Islet precursor cell (in vitro differentiated cells): Measurements from ENCODE around the gene NFYB.
"Not testable (repeated sequence)": the region's sequence is repeated elsewhere in the genome, so short reads cannot be mapped to it uniquely, and the experiment has no call there.

Experiments used
- DNase-seq: peaks from one replicate; pipeline ENCODE4 v3.0.0-alpha.2; 2018

The NFYB gene

DNA sequence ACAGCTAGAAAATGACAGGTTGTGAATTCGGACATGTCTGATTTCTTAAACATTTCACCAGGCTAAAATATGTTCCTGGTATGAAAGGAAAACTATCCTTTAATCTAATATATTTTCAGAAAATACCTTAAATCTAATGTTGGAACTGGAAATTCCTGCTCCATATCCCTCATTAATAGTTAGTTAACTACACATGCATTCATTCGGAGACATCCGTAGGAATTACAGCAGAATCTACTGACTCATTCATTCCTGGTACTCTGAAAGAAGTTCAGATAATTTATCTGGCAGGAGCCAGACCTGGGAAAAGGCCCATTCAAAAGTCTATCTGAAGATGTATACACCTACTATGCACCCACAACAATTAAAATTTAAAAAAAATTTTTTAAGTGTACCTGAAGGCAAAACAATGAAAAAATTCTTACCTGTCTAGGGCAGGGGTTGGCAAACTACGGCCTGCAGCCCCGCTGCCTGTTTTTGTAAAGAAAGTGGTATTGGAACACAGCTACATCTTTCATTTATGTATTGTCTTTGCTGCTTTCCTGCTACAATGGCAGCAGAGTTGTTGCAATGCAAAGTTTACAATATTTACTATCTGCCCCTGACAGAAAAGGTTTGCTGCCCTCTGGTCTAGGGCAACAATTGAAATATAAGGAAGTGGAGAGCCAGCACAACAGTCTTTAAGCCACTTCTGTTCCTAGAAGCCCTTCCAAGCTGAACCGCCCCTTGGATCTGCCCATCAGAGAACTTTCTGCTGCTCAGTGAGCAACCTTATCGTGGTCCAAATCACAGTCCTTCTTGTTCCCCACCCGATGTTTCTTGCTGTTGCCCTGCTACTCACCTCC is 17.9 kb upstream of the NFYB start:
- DNase-seq: no peak

- no peak for DNase-seq
Observed at GRCh38 chr12:104154806-104155205, 16.8 kb upstream of the NFYB start.

DNA sequence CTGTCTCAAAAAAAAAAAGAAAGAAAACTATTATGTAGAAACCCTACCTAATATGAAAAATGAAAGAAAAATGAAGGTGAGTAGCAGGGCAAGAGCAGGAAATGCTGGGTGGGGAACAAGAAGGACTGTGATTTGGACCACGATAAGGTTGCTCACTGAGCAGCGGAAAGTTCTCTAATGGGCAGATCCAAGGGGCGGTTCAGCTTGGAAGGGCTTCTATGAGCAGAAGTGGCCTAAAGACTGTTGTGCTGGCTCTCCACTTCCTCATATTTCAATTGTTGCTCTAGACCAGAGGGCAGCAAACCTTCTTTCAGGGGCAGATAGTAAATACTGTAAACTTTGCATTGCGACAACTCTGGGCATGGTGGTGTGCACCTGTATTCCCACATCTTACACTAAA is 16.3 kb upstream of the NFYB start:
- no peak for DNase-seq

DNA sequence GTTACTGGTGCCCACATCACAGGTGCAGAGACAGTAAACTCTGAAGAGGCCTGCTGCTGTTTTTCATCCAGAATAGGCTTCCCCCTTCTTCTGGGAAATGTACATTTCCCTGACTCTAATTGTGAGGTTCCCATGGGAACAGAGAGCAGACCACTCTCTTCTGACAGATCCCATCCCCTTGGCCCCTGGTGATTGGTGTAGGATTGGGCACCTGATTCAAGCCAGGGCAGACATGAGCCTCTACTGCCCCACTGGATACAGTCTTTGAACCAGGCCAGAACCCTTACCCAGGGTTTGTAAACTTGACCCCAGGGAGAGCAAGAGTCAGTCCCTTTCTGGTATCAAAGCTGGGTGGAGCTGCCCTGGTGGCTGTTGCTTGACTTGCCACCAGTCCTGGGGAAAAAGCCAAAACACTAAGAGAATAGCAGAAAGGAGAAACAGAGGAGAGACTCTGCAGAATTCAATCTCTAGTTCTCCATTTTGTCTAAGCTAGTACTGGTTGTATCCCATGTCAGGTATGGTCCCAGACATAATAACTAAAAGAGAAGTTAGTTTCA is 14.8 kb upstream of the NFYB start:
- DNase-seq: no peak

DNA sequence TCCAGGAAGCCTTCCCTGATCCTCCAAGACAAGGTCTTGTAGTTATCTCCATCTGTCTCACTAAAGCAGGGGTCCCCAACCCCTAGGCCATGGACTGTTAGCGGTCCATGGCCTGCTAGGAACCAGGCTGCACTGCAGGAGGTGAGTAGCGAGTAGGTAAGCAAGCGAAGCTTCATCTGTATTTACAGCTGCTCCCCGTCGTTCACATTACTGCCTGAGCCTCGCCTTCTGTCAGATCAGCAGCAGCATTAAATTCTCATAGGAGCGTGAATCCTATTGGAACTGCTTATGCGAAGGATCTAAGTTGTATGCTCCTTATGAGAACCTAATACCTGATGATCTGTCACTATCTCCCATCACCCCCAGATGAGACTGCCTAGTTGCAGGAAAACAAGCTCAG is 12.4 kb upstream of the NFYB start:
- no peak for DNase-seq

DNA sequence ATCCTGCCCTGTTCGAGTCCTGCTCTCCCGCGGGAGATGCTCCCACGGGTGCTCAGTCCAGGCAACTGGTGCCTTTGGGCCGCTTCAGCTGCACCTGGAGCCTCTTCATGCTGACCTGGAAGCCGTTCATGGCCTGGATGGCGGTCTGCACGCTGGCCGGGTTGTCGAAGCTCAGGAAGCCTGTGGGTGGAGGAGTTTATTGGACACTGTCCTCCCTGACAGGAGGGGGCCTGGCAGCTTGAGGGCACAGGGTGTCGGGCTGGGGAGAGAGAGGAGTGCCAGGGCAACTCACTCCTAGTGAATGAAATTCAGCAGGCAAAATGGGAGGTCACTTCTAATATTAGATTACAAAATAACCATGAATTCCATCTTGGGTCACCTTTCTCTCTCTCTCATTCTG is 9.3 kb upstream of the NFYB start:
- DNase-seq: no peak

DNA sequence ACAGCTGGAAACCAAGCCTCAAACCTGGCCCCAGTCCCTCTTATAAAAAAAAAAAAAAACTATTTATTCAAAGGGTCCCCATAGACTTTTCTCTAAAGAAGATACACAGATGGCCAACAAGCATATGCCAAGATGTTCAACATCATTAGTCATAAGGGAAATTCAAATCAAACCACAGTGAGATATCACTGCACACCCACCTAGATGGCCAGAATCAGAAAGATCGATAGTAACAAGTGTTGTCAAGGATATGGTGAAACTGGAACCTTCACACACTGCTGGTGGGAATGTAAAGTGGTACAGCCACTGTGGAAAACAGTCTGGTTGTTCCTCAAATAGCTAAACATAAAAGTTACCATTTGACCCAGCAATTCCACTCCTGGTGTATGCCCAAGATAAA is 5.9 kb upstream of the NFYB start:
- no peak for DNase-seq

- DNase-seq: no peak
Observed at GRCh38 chr12:104143002-104143401, 5.0 kb upstream of the NFYB start.

DNA sequence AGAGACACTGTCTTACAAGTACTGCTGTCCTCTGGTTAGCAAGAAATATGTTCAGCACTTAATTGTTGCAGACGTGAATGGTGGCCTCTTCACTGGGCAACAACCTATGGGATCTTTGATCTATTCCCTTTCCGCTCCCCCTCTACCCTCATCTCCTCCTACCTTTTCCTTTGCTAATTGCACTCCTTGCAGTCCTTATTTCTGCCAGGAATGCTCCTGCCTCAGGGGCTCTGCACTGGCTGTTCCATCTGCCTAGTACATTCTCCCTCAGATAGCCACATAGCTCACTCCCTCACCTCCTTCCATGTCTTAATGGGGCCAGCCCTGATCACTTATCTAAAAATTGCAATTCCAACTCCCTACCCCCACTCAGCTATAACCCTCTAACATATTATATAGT is 4.5 kb upstream of the NFYB start:
- DNase-seq: peak; percentile 68

GRCh38 chr12:104138797-104139152 is 765 bp upstream of the NFYB start:
- DNase-seq: peak; percentile 66

DNA sequence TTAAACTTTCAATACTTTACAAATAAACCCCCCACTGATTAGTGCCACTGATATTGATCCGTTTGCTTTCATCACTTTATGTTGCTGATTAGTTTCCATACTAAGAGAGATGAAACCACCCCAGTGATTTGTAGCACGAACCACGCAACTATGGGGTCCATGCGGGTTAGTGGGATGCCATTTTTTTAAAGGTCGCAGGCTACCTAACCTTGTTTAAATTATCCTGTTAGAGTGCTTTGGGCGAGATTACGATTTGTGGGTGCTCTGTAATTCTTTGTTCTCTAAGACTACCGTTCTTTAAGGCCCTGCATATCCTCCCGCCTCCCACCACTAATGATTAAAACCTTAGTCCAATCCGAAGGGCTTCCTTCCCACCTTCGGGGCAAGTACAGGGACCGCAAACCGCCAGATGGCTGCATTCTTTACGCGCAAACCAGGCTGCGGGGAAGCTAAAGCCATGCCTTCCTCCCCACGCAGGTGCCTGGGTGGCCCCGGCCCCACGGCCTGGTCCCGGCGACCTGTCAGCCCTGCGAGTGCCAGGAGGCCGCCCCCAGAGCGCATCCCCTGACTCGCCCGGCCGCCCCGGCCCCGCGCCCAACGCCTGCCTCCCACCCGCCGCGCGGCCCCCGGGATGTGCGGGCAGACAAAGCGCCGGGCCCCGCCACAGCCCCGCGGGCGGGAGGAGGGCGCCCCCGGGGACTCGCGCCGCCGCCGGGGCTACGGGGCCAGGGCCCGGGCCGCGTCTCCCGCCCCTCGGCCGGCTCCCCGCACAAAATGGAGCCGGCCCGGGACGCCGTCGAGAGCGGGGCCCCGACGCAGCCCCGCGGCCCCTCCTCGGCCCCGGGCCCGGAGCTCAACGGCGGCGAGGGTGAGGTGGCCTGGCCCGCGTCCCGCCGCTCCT is 759 bp downstream of the NFYB start:
- peak; percentile 85 for DNase-seq

DNA sequence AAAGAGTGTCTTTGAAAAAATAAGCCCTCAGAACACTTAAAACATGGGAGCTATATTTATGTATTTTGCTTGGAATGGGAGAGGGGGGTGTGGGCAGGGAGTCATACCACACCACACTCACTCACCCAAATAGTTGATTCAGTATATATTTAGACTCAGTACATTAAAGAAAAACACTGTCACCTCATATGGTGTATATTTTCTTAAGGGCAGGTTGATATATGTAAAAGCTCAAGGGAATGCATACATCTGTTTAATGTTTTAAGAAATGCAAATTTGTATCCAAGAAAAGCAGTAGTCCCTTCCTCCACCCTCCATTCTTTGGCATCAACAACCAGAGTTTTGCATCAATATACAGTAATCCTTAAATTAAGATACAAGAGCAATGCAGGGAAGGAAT is 1.4 kb downstream of the NFYB start:
- no peak for DNase-seq

- no peak for DNase-seq
Observed at GRCh38 chr12:104134882-104135281, 3.1 kb downstream of the NFYB start.

DNA sequence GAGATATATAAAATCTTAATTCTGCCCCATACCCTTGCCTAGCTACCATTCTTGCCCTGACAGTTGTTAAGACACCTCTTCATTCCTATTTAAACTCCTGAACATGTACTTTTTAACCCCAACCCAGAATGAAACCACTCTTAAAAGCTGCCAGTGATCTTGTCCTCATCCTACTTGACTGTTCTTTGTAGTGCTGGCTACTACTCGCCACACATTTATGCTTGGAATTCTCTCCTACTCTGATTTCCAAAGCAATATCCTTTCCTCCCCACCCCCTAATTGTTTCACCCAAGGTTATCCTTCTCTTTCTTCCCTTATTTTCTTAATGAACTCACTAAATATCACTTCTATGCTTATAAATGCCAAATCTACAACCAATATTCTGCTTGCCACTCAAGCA is 4.1 kb downstream of the NFYB start:
- no peak for DNase-seq

- DNase-seq: no peak
Observed at GRCh38 chr12:104133321-104133720, 4.7 kb downstream of the NFYB start.

DNA sequence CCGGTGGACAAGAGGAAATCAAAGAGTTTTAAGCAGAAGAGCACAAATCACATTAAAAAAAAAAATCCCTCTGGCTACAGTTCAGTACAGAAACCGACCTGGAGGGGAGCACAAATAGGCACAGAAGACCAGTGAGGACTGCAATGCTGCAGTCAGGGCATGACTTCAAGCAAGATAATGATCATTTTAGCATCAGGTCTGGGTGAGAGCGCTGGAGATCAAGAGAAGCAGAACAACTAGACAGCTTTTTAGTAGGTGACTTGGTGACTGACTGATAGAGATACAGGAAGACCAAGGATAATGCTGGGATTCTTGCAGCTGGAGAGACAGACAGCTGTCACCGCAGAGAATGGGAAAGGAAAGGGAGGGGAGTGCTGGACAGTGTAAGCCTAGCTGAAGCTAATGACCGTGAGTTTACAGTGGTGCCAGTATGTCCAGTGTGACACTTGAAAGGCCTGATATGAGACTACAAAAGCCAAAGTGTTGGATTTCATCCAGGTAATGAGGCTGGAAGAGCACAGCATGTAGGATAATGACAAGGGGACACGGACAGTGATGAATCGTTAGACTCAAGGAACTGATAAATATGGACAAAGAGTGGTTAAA is 5.6 kb downstream of the NFYB start:
- peak; percentile 87 for DNase-seq

DNA sequence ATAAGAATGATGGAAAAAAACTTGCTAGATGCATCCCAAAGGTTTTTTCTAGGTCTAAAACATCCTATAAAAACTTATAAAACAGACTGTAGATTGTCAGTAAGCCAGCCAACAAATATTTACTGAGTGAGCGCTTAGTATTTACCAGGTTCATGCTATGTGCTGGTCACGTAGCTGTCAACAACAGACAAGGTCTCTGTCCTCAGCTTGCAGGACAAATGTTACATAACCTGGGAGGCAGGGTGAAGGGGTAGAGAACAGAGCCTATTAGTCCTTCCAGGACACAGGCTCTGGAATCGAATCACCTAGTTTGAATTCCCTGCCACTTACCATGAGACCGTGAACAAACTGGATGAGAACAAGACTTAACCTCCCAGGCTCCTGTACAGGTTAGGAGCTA is 6.4 kb downstream of the NFYB start:
- no peak for DNase-seq

- DNase-seq: no peak
Observed at GRCh38 chr12:104130760-104131159, 7.2 kb downstream of the NFYB start.

DNA sequence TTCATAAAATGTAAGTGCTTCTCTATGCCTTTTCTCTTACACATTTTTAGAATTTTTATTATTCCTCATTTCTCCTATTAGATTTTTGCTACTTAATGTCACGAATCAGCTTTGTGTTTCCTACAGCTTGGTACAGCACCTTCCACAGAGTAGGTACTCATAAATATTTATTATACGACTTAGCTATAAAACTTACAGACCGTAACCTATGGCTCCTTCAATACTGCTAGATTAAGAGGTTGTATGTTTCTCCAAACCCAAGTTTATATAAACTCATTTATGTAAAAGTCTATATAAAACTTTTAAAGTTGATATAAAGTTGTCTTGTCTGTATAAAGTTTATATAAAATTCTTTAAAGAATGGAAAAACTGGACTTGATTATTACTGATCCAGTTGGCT is 11.5 kb downstream of the NFYB start:
- no peak for DNase-seq

DNA sequence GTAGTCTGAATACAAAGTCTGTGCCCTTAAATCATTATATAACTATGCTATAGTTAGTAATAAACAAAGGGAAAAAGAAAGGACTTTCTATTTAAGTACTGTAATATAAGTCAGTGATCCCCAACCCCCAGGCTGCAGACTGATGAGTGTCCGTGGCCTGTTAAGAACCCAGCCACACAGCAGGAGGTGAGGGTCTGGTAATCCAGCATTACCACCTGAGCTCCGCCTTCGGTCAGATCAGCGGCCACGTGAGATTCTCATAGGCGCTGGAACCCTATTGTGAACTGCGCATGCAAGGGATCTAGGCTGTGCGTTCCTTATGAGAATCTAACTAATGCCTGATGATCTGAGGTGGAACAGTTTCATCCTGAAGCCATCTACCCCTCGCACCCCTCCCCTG is 15.7 kb downstream of the NFYB start:
- no peak for DNase-seq

DNA sequence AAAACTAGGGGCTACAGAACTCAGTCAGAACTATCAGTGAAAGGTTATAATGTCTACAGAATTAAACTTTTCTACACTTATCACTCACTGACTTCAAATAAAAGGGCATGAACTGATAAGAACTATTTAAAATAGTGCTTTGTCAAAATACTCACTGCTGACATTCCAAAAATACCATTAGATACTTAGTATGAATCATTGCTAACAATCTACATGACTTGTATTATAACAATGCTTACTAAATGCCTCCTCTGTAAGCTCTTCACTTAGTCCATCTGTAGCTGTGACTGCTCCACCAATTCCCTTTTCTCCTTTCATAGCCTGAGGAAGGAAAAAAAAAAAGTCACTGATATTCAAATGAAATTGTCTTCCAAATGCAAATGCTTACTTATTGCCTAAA is 17.0 kb downstream of the NFYB start:
- no peak for DNase-seq

DNA sequence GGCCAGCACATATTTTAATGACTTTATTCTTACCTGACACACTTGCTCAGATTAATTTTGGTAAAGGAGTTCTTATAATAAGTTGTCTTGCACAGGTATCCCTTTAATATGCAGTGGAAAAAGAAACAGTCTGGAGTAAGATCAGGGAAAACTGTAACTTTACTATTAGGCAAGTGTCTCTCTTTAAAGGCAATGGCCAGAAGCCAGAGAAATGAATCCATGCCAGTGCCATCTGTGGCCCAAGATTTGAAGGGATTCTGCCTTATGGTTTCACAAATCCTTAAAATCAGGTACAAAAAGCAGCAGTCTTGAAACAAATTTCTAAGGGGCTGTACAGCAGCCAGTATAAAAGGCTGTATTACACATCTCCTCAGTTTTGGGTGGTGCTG is 22.4 kb downstream of the NFYB start:
- no peak for DNase-seq

GRCh38 chr12:104114834-104115586 is 23.0 kb downstream of the NFYB start:
- DNase-seq: not testable (repeated sequence)
